Psoas muscle (tissue), 8 donors: ENCODE data around the gene PEX13. TPM values are rescaled to one million over a fixed set of nuclear protein-coding genes. Genes with fewer than 3 reads are reported as not detected.
"Not testable (repeated sequence)": the region's sequence is repeated elsewhere in the genome, so short reads cannot be mapped to it uniquely, and the experiment has no call there.

Experiments
- ATAC-seq, 4 donors: fragments of 200-7000 bp; cut with Tn5 transposase; one replicate each; pipeline ENCODE4 v1.9.1; 2020; ENCODE audit warnings: moderate library complexity in 3 of 4, mild to moderate bottlenecking in 2 of 4
- DNase-seq, 2 donors: peaks; one replicate each; pipeline ENCODE4 v3.0.0-alpha.2; 2020
- H3K27ac ChIP-seq: fragments of 200-600 bp; one replicate; pipeline ENCODE4 v1.8.0; 2022
- H3K27me3 ChIP-seq, 3 donors: fragments of 200-600 bp in 1 of 3; one replicate each; pipeline versions ENCODE4 v1.6.1 to v1.8.0; 2013 to 2022; ENCODE audit warnings: low read length in 2 of 3, mild to moderate bottlenecking in 2 of 3, moderate library complexity in 1 of 3; ENCODE audit not compliant: insufficient read depth in 3 of 3
- H3K36me3 ChIP-seq, 2 donors: fragments of 200-600 bp in 1 of 2; one replicate each; pipeline versions ENCODE4 v1.6.1 to v1.8.0; 2013 to 2022; ENCODE audit warnings: low read depth in 1 of 2, mild to moderate bottlenecking in 1 of 2, moderate library complexity in 1 of 2; ENCODE audit not compliant: insufficient read depth in 1 of 2
- H3K4me1 ChIP-seq: fragments of 200-600 bp; one replicate; pipeline ENCODE4 v1.8.0; 2022
- H3K4me3 ChIP-seq: fragments of 200-600 bp; one replicate; pipeline ENCODE4 v1.8.0; 2022; ENCODE audit warnings: mild to moderate bottlenecking
- H3K9me3 ChIP-seq: fragments of 200-600 bp; one replicate; pipeline ENCODE4 v1.8.0; 2022
- WGBS, 3 donors: extraction: QIAGEN DNeasy Blood & Tissue Kit; methylation state at CpG; one replicate each; pipeline versions ENCODE4 v1.1.6 to v1.1.7; 2013; 5-methylcytosine and 5-hydroxymethylcytosine counted together
- intact Hi-C, 2 donors: fragments of 100-400 bp; cut with DNase I; formaldehyde crosslinking; loops; one replicate each; pipeline versions ENCODE4 v1.11.0 to v1.14.2; 2022
- polyA plus RNA-seq, 3 donors: library from polyadenylated mRNA; stranded (reverse); fragments of 200-250 nt; gene quantifications; one replicate each; pipeline ENCODE4 v1.2.3, GENCODE V29; 2013
- total RNA-seq, 4 donors: library from RNA; stranded (reverse); fragmentation: NEBNext Ultra II Directional in 2 of 4; extraction: Animal tissue kit (Norgen Biotek cat#: 25700) in 2 of 4; gene quantifications; one replicate each; pipeline versions ENCODE4 v1.2.1 to v1.2.4, GENCODE V29; 2021 to 2023
- TF ChIP-seq, protein P1 (sequence below): fragments of 200-600 bp; IDR thresholded peaks from one replicate; pipeline ENCODE4 v1.8.0; 2022; ENCODE audit warnings: antibody characterized with exemption
- donor health status: healthy with polysubstance abuse.
- donor health status: DM: no; HTN: no; CAD: no; lungs with moderate emphysema.
- donor health status: Bipolar disorder and iron deficiency.
- donor health status: healthy.
- donor health status: DM: yes; HTN: yes; CAD: no.
- donor health status: DM: no; HTN: no; CAD: no.
- donor health status: DM: no; HTN: no; CAD: no.
- donor health status: DM: yes; HTN: yes; CAD: no.

The PEX13 gene
- total and polyA plus RNA-seq, 7 donors: 11.3 to 29.2 (median 21.7) TPM

GRCh38 chr2:60980071-60980815 lies 37.3 kb upstream of the PEX13 start:
- DNase-seq (no peak), ATAC-seq (no peak)
- no peaks in the 10 kb centered on the region for H3K9me3 ChIP-seq
- 70 to 80% (median 71%) methylated on average over 3 of the region's 3 CpGs for WGBS, 3 donors
- H3K36me3 ChIP-seq: no peaks in the 10 kb centered on the region
- no peaks in the 10 kb centered on the region for H3K27me3 ChIP-seq
- TF ChIP-seq, protein P1, sequence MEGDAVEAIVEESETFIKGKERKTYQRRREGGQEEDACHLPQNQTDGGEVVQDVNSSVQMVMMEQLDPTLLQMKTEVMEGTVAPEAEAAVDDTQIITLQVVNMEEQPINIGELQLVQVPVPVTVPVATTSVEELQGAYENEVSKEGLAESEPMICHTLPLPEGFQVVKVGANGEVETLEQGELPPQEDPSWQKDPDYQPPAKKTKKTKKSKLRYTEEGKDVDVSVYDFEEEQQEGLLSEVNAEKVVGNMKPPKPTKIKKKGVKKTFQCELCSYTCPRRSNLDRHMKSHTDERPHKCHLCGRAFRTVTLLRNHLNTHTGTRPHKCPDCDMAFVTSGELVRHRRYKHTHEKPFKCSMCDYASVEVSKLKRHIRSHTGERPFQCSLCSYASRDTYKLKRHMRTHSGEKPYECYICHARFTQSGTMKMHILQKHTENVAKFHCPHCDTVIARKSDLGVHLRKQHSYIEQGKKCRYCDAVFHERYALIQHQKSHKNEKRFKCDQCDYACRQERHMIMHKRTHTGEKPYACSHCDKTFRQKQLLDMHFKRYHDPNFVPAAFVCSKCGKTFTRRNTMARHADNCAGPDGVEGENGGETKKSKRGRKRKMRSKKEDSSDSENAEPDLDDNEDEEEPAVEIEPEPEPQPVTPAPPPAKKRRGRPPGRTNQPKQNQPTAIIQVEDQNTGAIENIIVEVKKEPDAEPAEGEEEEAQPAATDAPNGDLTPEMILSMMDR: no peak
- no peaks in the 10 kb centered on the region for H3K4me1 ChIP-seq
- intact Hi-C loops: no loop called here
- no peak overlapping the region for H3K27ac ChIP-seq
- H3K4me3 ChIP-seq: no peak overlapping the region

- WGBS, 3 donors: 97 to 100% (median 99%) methylated on average over 3 of the region's 3 CpGs
- ATAC-seq: not testable (repeated sequence)
Observed at GRCh38 chr2:60982066-60982465, 35.5 kb upstream of the PEX13 start.

DNA sequence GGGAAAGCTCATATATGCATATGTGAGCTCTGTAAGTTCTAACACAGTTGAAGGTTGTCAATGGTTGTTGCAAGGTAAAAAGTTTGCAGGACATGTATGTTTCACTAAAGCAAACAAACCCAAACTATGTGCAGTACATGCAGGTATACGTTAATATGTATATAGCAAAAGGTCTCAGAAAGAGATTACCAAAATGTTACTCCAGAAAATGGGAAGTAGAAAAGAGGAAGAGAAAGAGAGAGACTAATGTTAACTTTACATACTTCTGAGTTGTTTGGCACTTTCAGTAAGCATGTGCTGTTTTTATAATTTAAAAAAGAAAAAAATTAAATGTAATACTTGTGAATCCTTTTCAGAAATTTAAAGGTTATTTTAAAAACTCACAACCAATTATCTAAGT lies 32.8 kb upstream of the PEX13 start:
- H3K4me3 ChIP-seq: no peak overlapping the region
- no peaks in the 10 kb centered on the region for H3K36me3 ChIP-seq
- H3K9me3 ChIP-seq: no peaks in the 10 kb centered on the region
- intact Hi-C loops: no loop called here
- no peak overlapping the region for H3K27ac ChIP-seq
- TF ChIP-seq, protein P1: no peak
- H3K4me1 ChIP-seq: no peaks in the 10 kb centered on the region
- ATAC-seq (no peak), DNase-seq (no peak)
- H3K27me3 ChIP-seq: no peaks in the 10 kb centered on the region
- 87 to 95% (median 89%) methylated on average over 1 of the region's 1 CpG for WGBS, 3 donors

More at GRCh38 chr2:60982066-60982465, 35.5 kb upstream of the PEX13 start:
- H3K36me3 ChIP-seq, intact Hi-C loops, DNase-seq, H3K9me3 ChIP-seq, H3K4me3 ChIP-seq, H3K4me1 ChIP-seq, H3K27ac ChIP-seq, H3K27me3 ChIP-seq: not testable (repeated sequence)

DNA sequence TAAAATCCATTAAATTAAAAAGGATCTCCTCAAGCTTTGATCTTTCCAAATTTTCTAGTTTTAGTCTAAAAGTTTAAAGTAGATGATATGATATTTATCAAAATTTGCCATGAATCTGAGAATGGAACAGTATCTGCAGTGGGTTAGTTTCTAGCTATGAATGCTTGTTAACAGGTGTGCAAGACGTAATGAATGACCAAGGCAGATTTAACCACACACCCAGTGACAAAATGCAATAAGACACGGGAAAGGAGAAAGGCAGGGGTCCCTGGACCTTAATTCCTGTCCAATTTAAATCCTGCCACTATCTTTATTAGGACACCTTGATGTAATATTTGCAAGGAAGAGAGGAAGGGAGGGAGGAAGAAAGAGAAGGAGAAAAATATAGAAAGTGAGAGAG lies 30.5 kb upstream of the PEX13 start:
- H3K27me3 ChIP-seq: no peaks in the 10 kb centered on the region
- DNase-seq (no peak), ATAC-seq (no peak)
- peaks cover 8% of the 10 kb centered on the region for H3K9me3 ChIP-seq
- TF ChIP-seq, protein P1: no peak
- H3K4me3 ChIP-seq: no peak overlapping the region
- no peaks in the 10 kb centered on the region for H3K4me1 ChIP-seq
- WGBS, 3 donors: 62 to 70% (median 66%) methylated on average over 2 of the region's 2 CpGs
- no peak overlapping the region for H3K27ac ChIP-seq
- H3K36me3 ChIP-seq: no peaks in the 10 kb centered on the region
- intact Hi-C loops: no loop called here

DNA sequence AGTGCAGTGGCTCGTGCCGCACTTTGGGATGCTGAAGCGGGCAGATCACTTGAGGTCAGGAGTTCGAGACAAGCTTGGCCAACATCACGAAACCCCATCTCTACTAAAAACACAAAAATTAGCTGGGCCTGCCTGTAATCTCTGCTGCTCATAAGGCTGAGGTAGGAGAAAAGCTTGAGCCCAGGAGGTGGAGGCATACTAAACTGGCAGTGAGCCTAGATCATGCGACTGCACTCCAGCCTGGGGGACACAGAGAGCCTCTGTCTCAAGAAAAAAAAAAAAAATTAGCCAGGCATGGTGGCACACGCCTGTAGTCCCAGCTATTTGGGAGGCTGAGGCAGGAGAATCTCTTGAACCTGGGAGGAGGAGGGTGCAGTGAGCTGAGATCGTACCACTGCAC lies 29.9 kb upstream of the PEX13 start:
- H3K4me3 ChIP-seq, H3K27me3 ChIP-seq, H3K36me3 ChIP-seq, H3K27ac ChIP-seq, intact Hi-C loops, H3K9me3 ChIP-seq, H3K4me1 ChIP-seq, ATAC-seq, DNase-seq: not testable (repeated sequence)
- 90 to 96% (median 91%) methylated on average over 8 of the region's 8 CpGs for WGBS, 3 donors

GRCh38 chr2:60989259-60989658 lies 28.3 kb upstream of the PEX13 start:
- H3K4me1 ChIP-seq: no peaks in the 10 kb centered on the region
- peaks cover 9% of the 10 kb centered on the region for H3K9me3 ChIP-seq
- ATAC-seq: no peak
- H3K27ac ChIP-seq: no peak overlapping the region
- no peaks in the 10 kb centered on the region for H3K36me3 ChIP-seq
- intact Hi-C loops: no loop called here
- 79 to 87% (median 83%) methylated on average over 2 of the region's 2 CpGs for WGBS, 3 donors
- no peak for DNase-seq
- no peak overlapping the region for H3K4me3 ChIP-seq
- no peaks in the 10 kb centered on the region for H3K27me3 ChIP-seq
- TF ChIP-seq, protein P1: no peak
